Measurements from ENCODE around the gene MED9.

DNA sequence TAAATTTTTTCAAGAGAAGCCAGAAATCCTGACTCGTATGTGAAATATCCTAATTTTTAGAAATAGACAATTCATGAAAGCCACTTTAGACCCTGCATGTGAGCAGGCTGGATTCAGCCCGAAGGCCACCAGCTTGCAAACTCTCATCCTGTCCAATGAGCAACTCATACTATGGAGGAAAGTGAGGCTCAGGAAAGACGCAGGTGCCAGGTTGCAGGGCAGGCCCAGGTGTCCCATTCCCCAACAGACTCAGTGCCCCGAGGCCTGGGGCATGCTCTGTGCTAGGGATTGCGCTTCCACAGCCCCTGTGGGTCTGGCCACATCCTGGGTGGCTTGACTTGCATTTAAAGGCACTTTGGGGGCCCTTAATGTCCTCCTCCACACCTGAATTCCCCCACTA is 36.1 kb downstream of the MED9 start:
- TF ChIP-seq, protein P1, sequence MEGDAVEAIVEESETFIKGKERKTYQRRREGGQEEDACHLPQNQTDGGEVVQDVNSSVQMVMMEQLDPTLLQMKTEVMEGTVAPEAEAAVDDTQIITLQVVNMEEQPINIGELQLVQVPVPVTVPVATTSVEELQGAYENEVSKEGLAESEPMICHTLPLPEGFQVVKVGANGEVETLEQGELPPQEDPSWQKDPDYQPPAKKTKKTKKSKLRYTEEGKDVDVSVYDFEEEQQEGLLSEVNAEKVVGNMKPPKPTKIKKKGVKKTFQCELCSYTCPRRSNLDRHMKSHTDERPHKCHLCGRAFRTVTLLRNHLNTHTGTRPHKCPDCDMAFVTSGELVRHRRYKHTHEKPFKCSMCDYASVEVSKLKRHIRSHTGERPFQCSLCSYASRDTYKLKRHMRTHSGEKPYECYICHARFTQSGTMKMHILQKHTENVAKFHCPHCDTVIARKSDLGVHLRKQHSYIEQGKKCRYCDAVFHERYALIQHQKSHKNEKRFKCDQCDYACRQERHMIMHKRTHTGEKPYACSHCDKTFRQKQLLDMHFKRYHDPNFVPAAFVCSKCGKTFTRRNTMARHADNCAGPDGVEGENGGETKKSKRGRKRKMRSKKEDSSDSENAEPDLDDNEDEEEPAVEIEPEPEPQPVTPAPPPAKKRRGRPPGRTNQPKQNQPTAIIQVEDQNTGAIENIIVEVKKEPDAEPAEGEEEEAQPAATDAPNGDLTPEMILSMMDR (IDR thresholded peaks at IDR 0.05; ENCODE audit: low read length): no peak
- TF ChIP-seq EZH2 (IDR thresholded peaks at IDR 0.05; ENCODE audit: borderline replicate concordance, low read length): no peak
